Sigmoid colon (tissue), 4 donors: ENCODE measurements around the gene KDM6A.

ENCODE experiments used
- EP300 ChIP-seq, 4 donors: sonication (generic); formaldehyde crosslinking; IDR thresholded peaks; one replicate each; pipeline ENCODE4 v1.6.1; 2017; ENCODE audit warnings: antibody characterized with exemption in 4 of 4
- POLR2A ChIP-seq, 2 donors: fragments of 450-650 bp; IDR thresholded peaks; one replicate each; pipeline ENCODE4 v1.6.1; 2016; ENCODE audit warnings: antibody characterized with exemption in 2 of 2, mild to moderate bottlenecking in 2 of 2, moderate library complexity in 2 of 2
- POLR2AphosphoS5 ChIP-seq, 4 donors: sonication (generic); formaldehyde crosslinking; IDR thresholded peaks; one replicate each; pipeline ENCODE4 v1.6.1; 2017; ENCODE audit warnings: antibody characterized with exemption in 4 of 4
- TF ChIP-seq, protein P1 (sequence below), 4 experiments: fragments of 450-650 bp in 3 of 4; fragments of 200-600 bp in 1 of 4; IDR thresholded peaks; one replicate each; pipeline ENCODE4 v1.5.1; 2016 to 2019; ENCODE audit warnings: antibody characterized with exemption in 4 of 4, mild to moderate bottlenecking in 3 of 4, moderate library complexity in 2 of 4

DNA sequence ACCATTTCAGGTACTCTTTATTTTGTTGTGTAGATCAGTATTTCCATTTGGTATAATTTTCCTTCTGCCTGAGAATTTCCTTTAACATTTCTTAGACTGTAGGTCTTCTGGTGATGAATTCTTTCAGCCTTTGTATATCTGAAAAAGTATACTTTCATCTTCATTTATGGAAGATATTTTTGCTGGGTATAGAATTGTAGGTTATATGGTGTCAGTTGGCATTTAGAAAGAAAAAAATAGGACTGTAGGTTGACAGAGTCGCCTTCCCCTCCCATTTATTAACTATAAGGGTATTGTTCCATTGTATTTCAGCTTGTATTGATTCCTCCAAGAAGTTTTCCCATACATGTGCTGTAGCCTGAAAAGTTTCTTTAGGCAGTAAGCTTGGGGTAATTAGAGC is 71.9 kb downstream of the KDM6A start:
- no peak for TF ChIP-seq POLR2AphosphoS5 (IDR thresholded peaks at IDR 0.05)
- TF ChIP-seq, protein P1, sequence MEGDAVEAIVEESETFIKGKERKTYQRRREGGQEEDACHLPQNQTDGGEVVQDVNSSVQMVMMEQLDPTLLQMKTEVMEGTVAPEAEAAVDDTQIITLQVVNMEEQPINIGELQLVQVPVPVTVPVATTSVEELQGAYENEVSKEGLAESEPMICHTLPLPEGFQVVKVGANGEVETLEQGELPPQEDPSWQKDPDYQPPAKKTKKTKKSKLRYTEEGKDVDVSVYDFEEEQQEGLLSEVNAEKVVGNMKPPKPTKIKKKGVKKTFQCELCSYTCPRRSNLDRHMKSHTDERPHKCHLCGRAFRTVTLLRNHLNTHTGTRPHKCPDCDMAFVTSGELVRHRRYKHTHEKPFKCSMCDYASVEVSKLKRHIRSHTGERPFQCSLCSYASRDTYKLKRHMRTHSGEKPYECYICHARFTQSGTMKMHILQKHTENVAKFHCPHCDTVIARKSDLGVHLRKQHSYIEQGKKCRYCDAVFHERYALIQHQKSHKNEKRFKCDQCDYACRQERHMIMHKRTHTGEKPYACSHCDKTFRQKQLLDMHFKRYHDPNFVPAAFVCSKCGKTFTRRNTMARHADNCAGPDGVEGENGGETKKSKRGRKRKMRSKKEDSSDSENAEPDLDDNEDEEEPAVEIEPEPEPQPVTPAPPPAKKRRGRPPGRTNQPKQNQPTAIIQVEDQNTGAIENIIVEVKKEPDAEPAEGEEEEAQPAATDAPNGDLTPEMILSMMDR (IDR thresholded peaks at IDR 0.05), result no peak
- no peak for TF ChIP-seq EP300 (IDR thresholded peaks at IDR 0.05)
- no peak for TF ChIP-seq POLR2A (IDR thresholded peaks at IDR 0.05)
